HepG2 (cell line): Measurements from ENCODE around the gene PDIA6. TPM values are rescaled to one million over a fixed set of nuclear protein-coding genes. Genes with fewer than 3 reads are reported as not detected.

ENCODE experiments used
- ATAC-seq: fragments of 200-7000 bp; cut with Tn5 transposase; 3 replicates; pipeline ENCODE4 v1.9.1; 2020; ENCODE audit warnings: mild to moderate bottlenecking, moderate library complexity
- BruUV-seq: library from RNA; stranded (reverse); fragments of 400-500 nt; replicated peaks from 2 replicates; lab custom pipeline; 2021; lab: Mats Ljungman, UMichigan
- CTCF ChIA-PET: fragments of 300-600 bp; formaldehyde crosslinking; extraction: SDS; loops from one replicate; lab custom pipeline; 2021; ENCODE audit warnings: low total read pairs, inconsistent platforms, low intra/inter-chr PET ratio; lab: Yijun Ruan, JAX
- POLR2A ChIA-PET: fragments of 350-600 bp; sonication (Branson Sonifier 250); formaldehyde crosslinking; loops from one replicate; lab custom pipeline; 2020; ENCODE audit warnings: antibody characterized with exemption, inconsistent platforms; lab: Yijun Ruan, JAX
- DNase-seq: peaks from one replicate; pipeline ENCODE4 v3.0.0-alpha.2; 2015; ENCODE audit warnings: low spot score
- FAIRE-seq: peaks from 3 replicates; lab custom pipeline; 2011; peaks lifted over from hg19 to GRCh38; lab: Jason Lieb, UNC
- H2AFZ ChIP-seq: one replicate; pipeline ENCODE4 v1.6.1; 2011; ENCODE audit warnings: low read length, inconsistent platforms
- H3K27ac ChIP-seq: fragments of 300-600 bp; 3 replicates; pipeline ENCODE4 v1.8.0; 2011; ENCODE audit warnings: mixed run types, mild to moderate bottlenecking, mixed read lengths, low read length, inconsistent platforms; ENCODE audit not compliant: insufficient read depth; ENCODE audit errors: extremely low read length
- H3K27me3 ChIP-seq, 2 experiments: fragments of 200-600 bp in 1 of 2; 2 replicates in 1 of 2; 3 replicates in 1 of 2; pipeline versions ENCODE4 v1.6.0 to v1.8.0; 2011; ENCODE audit warnings: low read length in 2 of 2, mild to moderate bottlenecking in 2 of 2, moderate library complexity in 2 of 2, inconsistent platforms in 1 of 2; ENCODE audit not compliant: insufficient read depth in 2 of 2, control insufficient read depth in 1 of 2
- H3K36me3 ChIP-seq, 2 experiments: fragments of 200-600 bp in 1 of 2; replicated peaks in 1 of 2; 2 replicates in 1 of 2; 3 replicates in 1 of 2; pipeline versions ENCODE4 v1.5.1 to v1.8.0; 2011; ENCODE audit warnings: low read length in 2 of 2, inconsistent platforms in 1 of 2; ENCODE audit not compliant: insufficient read depth in 2 of 2, control insufficient read depth in 1 of 2
- H3K4me1 ChIP-seq: 2 replicates; pipeline ENCODE4 v1.5.1; 2012; ENCODE audit warnings: low read length, inconsistent platforms; ENCODE audit not compliant: insufficient read depth
- H3K4me2 ChIP-seq: 2 replicates; pipeline ENCODE4 v1.6.0; 2011; ENCODE audit warnings: low read depth, low read length, inconsistent platforms
- H3K4me3 ChIP-seq, 3 experiments: fragments of 200-600 bp in 1 of 3; sonication (generic), shearing (Covaris generic) in 1 of 3; replicated peaks in 1 of 3; 2 replicates each; pipeline ENCODE4 v1.5.1; 2011 to 2016; ENCODE audit warnings: low read length in 3 of 3, inconsistent platforms in 2 of 3, low read depth in 2 of 3, mild to moderate bottlenecking in 2 of 3, control low read depth in 1 of 3, mixed read lengths in 1 of 3; ENCODE audit not compliant: insufficient read depth in 1 of 3
- H3K79me2 ChIP-seq: one replicate; pipeline ENCODE4 v1.6.1; 2011; ENCODE audit warnings: low read length, inconsistent platforms; ENCODE audit not compliant: insufficient read depth
- H3K9ac ChIP-seq: 2 replicates; pipeline ENCODE4 v1.6.0; 2011; ENCODE audit warnings: mild to moderate bottlenecking, low read depth, low read length, inconsistent platforms; ENCODE audit not compliant: insufficient read depth
- H3K9me3 ChIP-seq: 2 replicates; pipeline ENCODE4 v1.5.1; 2012; ENCODE audit warnings: mild to moderate bottlenecking, low read length
- H4K20me1 ChIP-seq: 2 replicates; pipeline ENCODE4 v1.6.0; 2011; ENCODE audit warnings: inconsistent platforms, mild to moderate bottlenecking, low read length, moderate library complexity; ENCODE audit not compliant: insufficient read depth
- ATF1 ChIP-seq: IDR thresholded peaks from 2 replicates; pipeline ENCODE4 v1.6.1; 2016; ENCODE audit warnings: mild to moderate bottlenecking, control low read depth
- ELF4 ChIP-seq: sonication (generic); formaldehyde crosslinking; IDR thresholded peaks from 2 replicates; pipeline ENCODE4 v1.5.0; 2020; ENCODE audit warnings: missing genetic modification reagents, mild to moderate bottlenecking, moderate library complexity, borderline replicate concordance
- EZH2 ChIP-seq: conservative IDR thresholded peaks from 2 replicates; pipeline ENCODE4 v1.6.1; 2012; ENCODE audit warnings: mild to moderate bottlenecking, low read depth, low read length, moderate library complexity
- FOSL1 ChIP-seq: sonication (generic); formaldehyde crosslinking; IDR thresholded peaks from 2 replicates; pipeline ENCODE4 v1.9.0; 2021; ENCODE audit warnings: missing genetic modification reagents, borderline replicate concordance
- MAFF ChIP-seq: IDR thresholded peaks from 2 replicates; pipeline ENCODE4 v1.6.1; 2011; ENCODE audit warnings: low read depth, low read length, improper control_type of control experiment
- MBNL3 ChIP-seq: fragments of 250-450 bp; sonication (Bioruptor Pico); conservative IDR thresholded peaks from 2 replicates; pipeline ENCODE4 v1.8.0; 2022; ENCODE audit warnings: mild to moderate bottlenecking, inconsistent platforms
- RAD51 ChIP-seq: fragments of 450-650 bp; IDR thresholded peaks from 2 replicates; pipeline ENCODE4 v1.6.1; 2016; ENCODE audit warnings: borderline replicate concordance
- WGBS: methylation state at CpG from one replicate; pipeline ENCODE4 v1.1.6; 2017; ENCODE audit warnings: low lambda C conversion rate; 5-methylcytosine and 5-hydroxymethylcytosine counted together
- in situ Hi-C: cut with HindIII; loops from 2 replicates; pipeline ENCODE4 v1.10.0; 2017; ENCODE audit warnings: low pct_unique_long_range_greater_than_20kb; ENCODE audit not compliant: extremely low pct_ligation_motif_present
- intact Hi-C: fragments of 100-400 bp; cut with micrococcal nuclease; formaldehyde crosslinking; loops from one replicate; pipeline ENCODE4 v1.10.0; 2022; ENCODE audit not compliant: unreplicated experiment
- polyA plus RNA-seq, 8 experiments: library from polyadenylated mRNA; depleted of rRNA in 3 of 8; stranded (reverse) in 7 of 8; unstranded in 1 of 8; fragments of >200 nt; fragmentation: Illumina TruSeq in 4 of 8; extraction: Trizol in 4 of 8; gene quantifications; 2 replicates each; pipeline versions ENCODE4 v1.2.1 to v1.2.3, GENCODE V29; 2011 to 2016; ENCODE audit warnings: low read depth in 4 of 8, missing spikeins in 1 of 8, mixed read lengths in 1 of 8; ENCODE audit not compliant: insufficient read depth in 1 of 8
- total RNA-seq, 5 experiments: library from RNA; depleted of rRNA; stranded (reverse); fragments of >200 nt; fragmentation: Illumina TruSeq; extraction: Trizol; gene quantifications; 2 replicates each; pipeline ENCODE4 v1.2.3, GENCODE V29; 2016; ENCODE audit warnings: low read depth in 1 of 5
- TF ChIP-seq, protein P1 (sequence below): sonication (generic); formaldehyde crosslinking; IDR thresholded peaks from 2 replicates; pipeline ENCODE4 v1.8.0; 2022; ENCODE audit warnings: mild to moderate bottlenecking, missing genetic modification reagents, borderline replicate concordance
- TF ChIP-seq, protein P2 (sequence below): sonication (generic); formaldehyde crosslinking; IDR thresholded peaks from 2 replicates; pipeline ENCODE4 v1.5.1; 2020; ENCODE audit warnings: mild to moderate bottlenecking, moderate library complexity, missing genetic modification reagents

Gene PDIA6
- total and polyA plus RNA-seq, 2 of the 13 experiments (the other 11 are each of a cell fraction or from before 2014, with no cell fraction given): 586 to 642 TPM

DNA sequence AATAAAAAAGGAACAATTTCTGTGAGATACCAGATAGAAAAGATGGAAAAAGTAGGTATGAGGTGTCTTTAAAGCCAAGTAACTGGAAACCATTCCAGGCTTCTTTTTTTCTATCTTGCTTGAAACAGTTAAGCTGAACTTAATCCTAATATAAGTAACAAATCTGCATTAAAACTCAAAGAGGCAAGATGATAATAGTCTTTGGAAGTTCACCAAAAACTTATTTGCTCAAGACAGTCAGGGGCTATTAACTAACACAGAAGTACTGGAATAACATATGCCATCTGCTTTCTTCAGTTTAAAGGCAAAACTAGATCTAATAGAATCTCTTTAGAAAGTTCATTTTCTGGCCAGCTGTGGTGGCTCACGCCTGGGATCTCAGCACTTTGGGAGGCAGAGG is 18.8 kb downstream of the PDIA6 start:
- no peak overlapping the region for H3K9ac ChIP-seq
- no TSS peak for BruUV-seq
- no peaks in the 10 kb centered on the region for H3K4me1 ChIP-seq
- no peak overlapping the region for H3K4me3 ChIP-seq
- no peak overlapping the region for H3K4me2 ChIP-seq
- TF ChIP-seq MAFF: no peak
- TF ChIP-seq EZH2: no peak
- TF ChIP-seq MBNL3 (CRISPR knock-in tag): no peak
- TF ChIP-seq ELF4 (CRISPR knock-in tag): no peak
- TF ChIP-seq ATF1 (CRISPR knock-in tag): no peak
- no peak for TF ChIP-seq RAD51
- TF ChIP-seq, protein P1, sequence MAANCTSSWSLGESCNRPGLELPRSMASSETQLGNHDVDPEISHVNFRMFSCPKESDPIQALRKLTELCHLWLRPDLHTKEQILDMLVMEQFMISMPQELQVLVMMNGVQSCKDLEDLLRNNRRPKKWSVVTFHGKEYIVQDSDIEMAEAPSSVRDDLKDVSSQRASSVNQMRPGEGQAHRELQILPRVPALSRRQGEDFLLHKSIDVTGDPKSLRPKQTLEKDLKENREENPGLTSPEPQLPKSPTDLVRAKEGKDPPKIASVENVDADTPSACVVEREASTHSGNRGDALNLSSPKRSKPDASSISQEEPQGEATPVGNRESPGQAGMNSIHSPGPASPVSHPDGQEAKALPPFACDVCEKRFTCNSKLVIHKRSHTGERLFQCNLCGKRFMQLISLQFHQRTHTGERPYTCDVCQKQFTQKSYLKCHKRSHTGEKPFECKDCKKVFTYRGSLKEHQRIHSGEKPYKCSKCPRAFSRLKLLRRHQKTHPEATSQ (CRISPR knock-in tag): no peak
- no peak for TF ChIP-seq FOSL1 (CRISPR knock-in tag)
- TF ChIP-seq, protein P2, sequence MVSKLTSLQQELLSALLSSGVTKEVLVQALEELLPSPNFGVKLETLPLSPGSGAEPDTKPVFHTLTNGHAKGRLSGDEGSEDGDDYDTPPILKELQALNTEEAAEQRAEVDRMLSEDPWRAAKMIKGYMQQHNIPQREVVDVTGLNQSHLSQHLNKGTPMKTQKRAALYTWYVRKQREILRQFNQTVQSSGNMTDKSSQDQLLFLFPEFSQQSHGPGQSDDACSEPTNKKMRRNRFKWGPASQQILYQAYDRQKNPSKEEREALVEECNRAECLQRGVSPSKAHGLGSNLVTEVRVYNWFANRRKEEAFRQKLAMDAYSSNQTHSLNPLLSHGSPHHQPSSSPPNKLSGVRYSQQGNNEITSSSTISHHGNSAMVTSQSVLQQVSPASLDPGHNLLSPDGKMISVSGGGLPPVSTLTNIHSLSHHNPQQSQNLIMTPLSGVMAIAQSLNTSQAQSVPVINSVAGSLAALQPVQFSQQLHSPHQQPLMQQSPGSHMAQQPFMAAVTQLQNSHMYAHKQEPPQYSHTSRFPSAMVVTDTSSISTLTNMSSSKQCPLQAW (CRISPR knock-in tag): no peak
- WGBS: 100% methylated on average over 1 of the region's 1 CpG
- ChIA-PET CTCF (no interaction called here), POLR2A (no interaction called here)
- ATAC-seq (no peak), FAIRE-seq (no peak), DNase-seq (no peak)
- peaks cover 23% of the 10 kb centered on the region for H4K20me1 ChIP-seq
- H3K27me3 ChIP-seq: no peaks in the 10 kb centered on the region
- peaks cover 19% of the 10 kb centered on the region for H3K79me2 ChIP-seq
- H3K9me3 ChIP-seq: no peaks in the 10 kb centered on the region
- intact Hi-C loops: no loop called here
- H3K27ac ChIP-seq: no peak overlapping the region
- no peak overlapping the region for H2AFZ ChIP-seq
- in situ Hi-C loops: no loop called here
- H3K36me3 ChIP-seq: peaks cover 30 to 89% of the 10 kb centered on the region in 2 experiments
